Glomerular endothelial cell (primary cell): ENCODE measurements around the gene NBPF6. TPM values are rescaled to one million over a fixed set of nuclear protein-coding genes. Genes with fewer than 3 reads are reported as not detected.
"Not testable (repeated sequence)": the region's sequence is repeated elsewhere in the genome, so short reads cannot be mapped to it uniquely, and the experiment has no call there.

Experiments
- DNase-seq: peaks from one replicate; pipeline ENCODE4 v3.0.0-alpha.2; 2011; ENCODE audit warnings: low read depth, low spot score; ENCODE audit errors: extremely low read depth
- total RNA-seq: library from RNA; depleted of rRNA; stranded (reverse); fragments of >200 nt; gene quantifications from 2 replicates; pipeline ENCODE4 v1.2.3, GENCODE V29; 2015

Gene NBPF6
- total RNA-seq, 1 donor from 2014 or later: not detected

- DNase-seq: not testable (repeated sequence)
These were observed 46.7 kb downstream of the NBPF6 start for GRCh38 chr1:108496856-108497255.

DNA sequence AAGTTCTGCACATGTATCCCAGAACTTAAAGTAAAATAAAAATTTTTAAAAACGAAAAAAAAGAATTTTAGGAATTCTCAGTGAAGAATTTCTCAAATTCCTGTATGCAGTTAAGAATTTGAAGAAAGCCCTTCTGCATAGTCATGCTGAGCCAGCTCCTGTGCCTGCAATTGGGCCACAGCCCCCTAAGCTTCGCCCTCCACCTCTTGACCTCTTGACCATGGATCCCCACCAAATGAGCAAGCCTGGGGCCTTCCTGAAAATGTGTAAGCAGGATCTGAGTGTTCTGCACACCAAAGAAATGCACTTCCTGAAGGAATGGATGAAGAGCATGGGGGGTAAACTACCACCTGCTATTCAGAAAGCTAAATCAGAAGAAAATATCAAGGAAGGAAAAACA, 52.0 kb downstream of the NBPF6 start:
- DNase-seq: no peak

GRCh38 chr1:108502624-108503023, 52.5 kb downstream of the NBPF6 start:
- no peak for DNase-seq

DNA sequence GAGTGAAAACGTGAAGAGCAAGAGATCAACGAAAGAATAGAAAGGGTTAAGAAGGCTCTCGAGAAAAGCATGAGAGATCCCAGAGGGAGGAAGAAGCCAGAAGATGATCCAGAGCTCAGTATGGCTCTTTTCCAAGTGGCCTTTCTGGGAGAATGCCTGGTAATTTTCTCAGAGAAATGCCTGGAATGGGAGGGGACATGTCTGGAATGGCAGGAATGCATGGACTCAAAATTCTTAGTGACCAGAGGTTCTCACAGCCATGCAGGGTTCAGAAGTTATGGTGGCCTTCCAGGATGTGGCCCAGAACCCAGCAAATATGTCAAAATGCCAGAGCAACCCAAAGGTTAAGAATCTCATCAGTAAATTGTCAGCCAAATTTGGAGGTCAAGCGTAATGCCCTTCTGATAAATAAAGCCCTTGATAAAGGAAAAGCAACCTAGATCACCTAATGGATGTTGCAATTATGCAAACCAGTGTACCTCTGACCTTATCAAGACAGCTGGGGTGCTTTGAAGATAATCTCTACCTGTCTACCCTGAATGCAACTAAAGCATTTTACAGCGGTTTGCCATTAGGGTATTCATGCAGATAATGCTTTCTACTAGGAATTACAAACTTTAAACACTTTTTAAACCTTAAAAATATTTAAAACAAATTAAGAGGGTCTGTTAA, 53.1 kb downstream of the NBPF6 start:
- DNase-seq: no peak

- DNase-seq: no peak
These were observed 54.3 kb downstream of the NBPF6 start for GRCh38 chr1:108504447-108504846.

GRCh38 chr1:108505763-108506070, 55.6 kb downstream of the NBPF6 start:
- no peak for DNase-seq

DNA sequence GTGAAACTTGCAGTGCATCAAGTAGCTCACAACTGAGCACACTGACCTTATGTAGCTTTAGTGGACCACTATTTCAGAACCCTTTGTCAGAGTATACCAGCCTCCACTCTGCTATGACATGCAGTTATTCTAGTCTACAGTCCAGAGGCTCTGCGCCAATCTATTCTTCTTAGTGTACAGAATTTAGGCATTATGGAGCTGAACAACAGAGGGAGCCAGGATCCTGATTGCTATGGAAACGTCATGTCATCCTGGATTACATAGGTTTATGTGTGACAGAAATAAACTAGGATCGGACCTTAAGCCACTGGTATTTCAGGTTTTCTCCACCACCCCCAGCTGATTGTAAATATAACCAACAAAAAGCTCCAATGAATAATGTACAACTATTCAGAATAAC, 61.6 kb downstream of the NBPF6 start:
- no peak for DNase-seq

GRCh38 chr1:108512239-108513043, 62.3 kb downstream of the NBPF6 start:
- peak; percentile 7 for DNase-seq

GRCh38 chr1:108513044-108513415, 62.9 kb downstream of the NBPF6 start:
- DNase-seq: no peak

GRCh38 chr1:108513914-108514313, 63.8 kb downstream of the NBPF6 start:
- DNase-seq: not testable (repeated sequence)

DNA sequence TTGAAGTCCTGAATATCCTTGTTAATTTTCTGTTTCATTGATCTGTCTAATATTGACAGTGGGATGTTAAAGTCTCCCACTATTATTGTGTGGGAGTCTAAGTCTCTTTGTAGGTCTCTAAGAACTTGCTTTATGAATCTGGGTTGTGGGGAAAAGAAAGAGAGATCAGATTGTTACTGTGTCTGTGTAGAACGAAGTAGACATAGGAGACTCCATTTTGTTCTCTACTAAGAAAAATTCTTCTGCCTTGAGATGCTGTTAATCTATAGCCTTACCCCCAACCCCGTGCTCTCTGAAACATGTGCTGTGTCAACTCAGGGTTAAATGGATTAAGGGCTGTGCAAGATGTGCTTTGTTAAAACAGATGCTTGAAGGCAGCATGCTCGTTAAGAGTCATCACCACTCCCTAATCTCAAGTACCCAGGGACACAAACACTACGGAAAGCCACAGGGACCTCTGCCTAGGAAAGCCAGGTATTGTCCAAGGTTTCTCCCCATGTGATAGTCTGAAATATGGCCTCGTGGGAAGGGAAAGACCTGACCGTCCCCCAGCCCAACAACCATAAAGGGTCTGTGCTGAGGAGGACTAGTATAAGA, 67.3 kb downstream of the NBPF6 start:
- not testable (repeated sequence) for DNase-seq

Other genes starting within 250 kb of the NBPF6 start
- 50.7 and 53.0 TPM in 2 replicates for gene SLC25A24, start 250.0 kb upstream of the NBPF6 start, total RNA-seq
- not detected in 2 replicates for gene NBPF4, start 206.3 kb upstream of the NBPF6 start, total RNA-seq
- 2.8 TPM in 2 replicates for gene EEIG2, start 109.8 kb downstream of the NBPF6 start, total RNA-seq
- 2.7 and 3.0 TPM in 2 replicates for gene HENMT1, start 210.8 kb downstream of the NBPF6 start, total RNA-seq
- gene PRPF38B, start 242.0 kb downstream of the NBPF6 start, total RNA-seq: 9.3 and 23.1 TPM in 2 replicates